DOHH2 (cell line): Measurements from ENCODE around the gene NET1.

ENCODE experiments used
- H3F3A ChIP-seq: fragments of 200-600 bp; sonication (generic), shearing (Covaris generic); 2 replicates; pipeline ENCODE4 v1.6.0; 2016; ENCODE audit warnings: antibody characterized with exemption, mild to moderate bottlenecking; ENCODE audit not compliant: control insufficient read depth, insufficient read depth
- H3K27ac ChIP-seq: fragments of 200-600 bp; sonication (generic); 2 replicates; pipeline ENCODE4 v1.5.1; 2014; ENCODE audit warnings: low read depth, mild to moderate bottlenecking, low read length, moderate library complexity
- H3K27me3 ChIP-seq: fragments of 200-600 bp; sonication (generic); 2 replicates; pipeline ENCODE4 v1.6.1; 2014; ENCODE audit warnings: mild to moderate bottlenecking, low read length, mixed read lengths; ENCODE audit not compliant: control insufficient read depth
- H3K36me3 ChIP-seq: fragments of 200-600 bp; sonication (generic); 2 replicates; pipeline ENCODE4 v1.6.1; 2014; ENCODE audit warnings: mild to moderate bottlenecking, low read length, moderate library complexity, mixed read lengths; ENCODE audit not compliant: control insufficient read depth
- H3K4me1 ChIP-seq: fragments of 200-600 bp; sonication (generic); 2 replicates; pipeline ENCODE4 v1.6.1; 2014; ENCODE audit warnings: mild to moderate bottlenecking, low read length, mixed read lengths; ENCODE audit not compliant: control insufficient read depth
- H3K4me2 ChIP-seq: fragments of 200-600 bp; sonication (generic); 2 replicates; pipeline ENCODE4 v1.6.0; 2014; ENCODE audit warnings: mild to moderate bottlenecking, low read length, moderate library complexity
- H3K4me3 ChIP-seq: fragments of 200-600 bp; sonication (generic); 2 replicates; pipeline ENCODE4 v1.5.1; 2014; ENCODE audit warnings: mild to moderate bottlenecking, low read length, mixed read lengths
- H3K79me2 ChIP-seq: fragments of 200-600 bp; sonication (generic); 2 replicates; pipeline ENCODE4 v1.6.1; 2014; ENCODE audit warnings: mild to moderate bottlenecking, low read length, mixed read lengths; ENCODE audit not compliant: control insufficient read depth
- H3K9me2 ChIP-seq: fragments of 200-600 bp; sonication (generic); replicated peaks from 2 replicates; pipeline ENCODE4 v1.6.1; 2014; ENCODE audit warnings: mild to moderate bottlenecking, low read length, mixed read lengths; ENCODE audit not compliant: control insufficient read depth
- H3K9me3 ChIP-seq: fragments of 200-600 bp; sonication (generic); 2 replicates; pipeline ENCODE4 v1.6.1; 2014; ENCODE audit warnings: antibody characterized with exemption, low read length, mixed read lengths; ENCODE audit not compliant: control insufficient read depth, insufficient read depth
- H4K20me1 ChIP-seq: fragments of 200-600 bp; sonication (generic); 2 replicates; pipeline ENCODE4 v1.6.0; 2014; ENCODE audit warnings: low read depth, mild to moderate bottlenecking, antibody characterized with exemption, low read length, moderate library complexity; ENCODE audit not compliant: control insufficient read depth, insufficient read depth
- CTCF ChIP-seq: fragments of 200-600 bp; sonication (generic); IDR thresholded peaks from one replicate; pipeline ENCODE4 v1.5.1; 2014; ENCODE audit warnings: antibody characterized with exemption, mild to moderate bottlenecking, low read depth, low read length; ENCODE audit not compliant: poor library complexity, severe bottlenecking
- EZH2phosphoT487 ChIP-seq: fragments of 200-600 bp; sonication (generic); IDR thresholded peaks from 2 replicates; pipeline ENCODE4 v1.6.1; 2017; ENCODE audit warnings: borderline replicate concordance, mild to moderate bottlenecking, antibody characterized with exemption, low read length, moderate library complexity, mixed read lengths

The NET1 gene

GRCh38 chr10:5467634-5468255 lies 55.4 kb downstream of the NET1 start:
- no peaks in the 10 kb centered on the region for H3F3A ChIP-seq
- no peaks in the 10 kb centered on the region for H3K27me3 ChIP-seq
- H3K4me1 ChIP-seq, result no peaks in the 10 kb centered on the region
- no peak overlapping the region for H3K4me3 ChIP-seq
- no peak for TF ChIP-seq EZH2phosphoT487
- TF ChIP-seq CTCF, result no peak
- no peaks in the 10 kb centered on the region for H3K36me3 ChIP-seq
- no peak overlapping the region for H3K27ac ChIP-seq
- no peaks in the 10 kb centered on the region for H3K9me3 ChIP-seq
- no peak overlapping the region for H3K4me2 ChIP-seq
- no peaks in the 10 kb centered on the region for H4K20me1 ChIP-seq
- no peaks in the 10 kb centered on the region for H3K9me2 ChIP-seq
- H3K79me2 ChIP-seq, result no peaks in the 10 kb centered on the region

- no peaks in the 10 kb centered on the region for H3F3A ChIP-seq
- no peak overlapping the region for H3K4me3 ChIP-seq
- H3K27ac ChIP-seq, result no peak overlapping the region
- no peaks in the 10 kb centered on the region for H3K36me3 ChIP-seq
- H3K9me3 ChIP-seq, result no peaks in the 10 kb centered on the region
- no peaks in the 10 kb centered on the region for H3K27me3 ChIP-seq
- no peaks in the 10 kb centered on the region for H4K20me1 ChIP-seq
- no peak overlapping the region for H3K4me2 ChIP-seq
- no peak for TF ChIP-seq CTCF
- no peak for TF ChIP-seq EZH2phosphoT487
- no peaks in the 10 kb centered on the region for H3K9me2 ChIP-seq
- H3K79me2 ChIP-seq, result no peaks in the 10 kb centered on the region
- H3K4me1 ChIP-seq, result no peaks in the 10 kb centered on the region
These were observed 56.1 kb downstream of the NET1 start for GRCh38 chr10:5468262-5469106.

GRCh38 chr10:5469353-5470061 lies 57.1 kb downstream of the NET1 start:
- Histone ChIP-seq H3K4me1 (no peaks in the 10 kb centered on the region), H3K9me3 (no peaks in the 10 kb centered on the region), H3K36me3 (no peaks in the 10 kb centered on the region), H3K4me2 (no peak overlapping the region), H4K20me1 (no peaks in the 10 kb centered on the region), H3K27me3 (no peaks in the 10 kb centered on the region), H3K79me2 (no peaks in the 10 kb centered on the region), H3F3A (no peaks in the 10 kb centered on the region), H3K9me2 (no peaks in the 10 kb centered on the region), H3K27ac (no peak overlapping the region), H3K4me3 (no peak overlapping the region)
- TF ChIP-seq EZH2phosphoT487 (no peak), CTCF (no peak)
